Effector memory CD4-positive, alpha-beta T cell (primary cell): ENCODE results near the gene TMEM243.
A peak's percentile ranks its signal among the peaks of the same experiment; 100 is the strongest.
"Not testable (repeated sequence)": the region's sequence is repeated elsewhere in the genome, so short reads cannot be mapped to it uniquely, and the experiment has no call there.

Source experiments
- DNase-seq, 3 donors: peaks; one replicate each; pipeline ENCODE4 v3.0.0-alpha.2; 2020
- H3K27ac ChIP-seq: 2 replicates; pipeline ENCODE4 v1.7.0; 2013; ENCODE audit warnings: mild to moderate bottlenecking, low read length, moderate library complexity; ENCODE audit not compliant: insufficient read depth, poor library complexity, severe bottlenecking
- H3K27me3 ChIP-seq: replicated peaks from 2 replicates; pipeline ENCODE4 v1.7.0; 2013; ENCODE audit warnings: mild to moderate bottlenecking, low read length; ENCODE audit not compliant: insufficient read depth, control insufficient read depth, poor library complexity, severe bottlenecking
- H3K36me3 ChIP-seq: 2 replicates; pipeline ENCODE4 v1.7.0; 2013; ENCODE audit warnings: mild to moderate bottlenecking, low read length, moderate library complexity; ENCODE audit not compliant: control insufficient read depth, insufficient read depth
- H3K4me1 ChIP-seq: 2 replicates; pipeline ENCODE4 v1.7.0; 2013; ENCODE audit warnings: low read length, mild to moderate bottlenecking; ENCODE audit not compliant: control insufficient read depth, insufficient read depth, poor library complexity, severe bottlenecking
- H3K4me3 ChIP-seq: 2 replicates; pipeline ENCODE4 v1.7.0; 2013; ENCODE audit warnings: low read length, low read depth, mild to moderate bottlenecking; ENCODE audit not compliant: insufficient read depth, poor library complexity, severe bottlenecking
- H3K9me3 ChIP-seq: 2 replicates; pipeline ENCODE4 v1.7.0; 2013; ENCODE audit warnings: mild to moderate bottlenecking, low read length, moderate library complexity; ENCODE audit not compliant: control insufficient read depth

The TMEM243 gene

DNA sequence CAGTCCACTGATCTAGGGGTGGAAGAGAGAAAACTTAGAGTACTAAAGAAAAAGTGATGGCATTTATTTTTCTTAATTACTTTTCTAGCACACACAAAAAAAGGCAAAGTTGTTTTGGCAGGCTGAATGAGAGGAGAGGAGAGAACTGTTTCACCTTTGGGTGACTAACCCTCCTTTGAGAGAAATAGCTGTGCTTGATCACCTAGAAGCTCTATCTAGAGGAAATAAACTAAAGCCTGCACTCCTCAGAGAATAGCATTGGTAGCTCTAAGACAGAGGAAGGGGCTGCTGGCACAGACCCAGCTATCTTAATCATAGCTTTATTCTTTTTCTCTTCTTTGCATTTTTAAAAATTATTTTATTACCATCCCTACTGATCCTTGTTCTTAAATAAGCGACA is 6.3 kb downstream of the TMEM243 start:
- Histone ChIP-seq H3K4me1 (peaks cover 75% of the 10 kb centered on the region), H3K9me3 (no peaks in the 10 kb centered on the region), H3K27ac (no peak overlapping the region), H3K27me3 (no peaks in the 10 kb centered on the region), H3K36me3 (no peaks in the 10 kb centered on the region), H3K4me3 (peak overlapping the region; percentile 11)
- no peak for DNase-seq

DNA sequence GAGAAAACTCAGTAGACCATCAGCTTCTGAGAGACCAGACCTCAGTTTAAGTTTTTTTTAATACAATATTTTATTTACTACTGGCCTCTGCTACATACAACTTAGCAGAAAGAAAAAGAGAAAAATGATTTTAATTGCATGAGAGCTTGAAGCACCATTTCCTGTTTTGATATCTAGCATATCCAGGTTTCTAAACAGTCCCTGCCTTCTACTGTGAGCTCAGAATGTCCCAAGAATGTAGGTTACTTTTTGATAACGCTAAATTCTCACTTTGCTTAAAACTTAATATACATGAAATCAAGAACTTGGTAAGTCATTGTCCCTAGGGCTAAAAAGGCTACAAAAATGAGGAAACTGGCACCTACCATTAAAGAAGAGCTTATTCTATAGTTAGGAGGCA is 7.0 kb downstream of the TMEM243 start:
- Histone ChIP-seq H3K4me3 (peak overlapping the region; percentile 11), H3K27me3 (no peaks in the 10 kb centered on the region), H3K36me3 (no peaks in the 10 kb centered on the region), H3K4me1 (peaks cover 67% of the 10 kb centered on the region), H3K9me3 (no peaks in the 10 kb centered on the region), H3K27ac (peak overlapping the region; percentile 27)
- no peak for DNase-seq

DNA sequence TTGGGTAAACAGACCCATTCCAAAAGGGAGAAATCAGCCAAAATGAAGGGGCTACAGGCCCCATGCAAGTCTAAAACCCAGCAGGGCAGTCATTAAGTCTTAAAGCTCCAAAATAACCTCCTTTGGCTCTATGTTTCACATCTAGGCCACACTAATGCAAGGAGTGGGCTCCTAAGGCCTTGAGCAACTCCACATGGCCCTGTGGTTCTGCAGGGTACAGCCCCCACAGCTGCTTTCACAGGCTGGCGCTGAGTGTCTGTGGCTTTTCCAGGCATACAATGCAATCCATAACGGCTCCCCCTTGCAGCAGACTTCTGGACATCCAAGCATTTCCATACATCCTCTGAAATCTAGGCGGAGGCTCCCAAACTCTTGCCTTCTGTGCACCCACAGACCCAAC is 9.0 kb downstream of the TMEM243 start:
- Histone ChIP-seq H3K27ac (no peak overlapping the region), H3K4me1 (peaks cover 52% of the 10 kb centered on the region)

DNA sequence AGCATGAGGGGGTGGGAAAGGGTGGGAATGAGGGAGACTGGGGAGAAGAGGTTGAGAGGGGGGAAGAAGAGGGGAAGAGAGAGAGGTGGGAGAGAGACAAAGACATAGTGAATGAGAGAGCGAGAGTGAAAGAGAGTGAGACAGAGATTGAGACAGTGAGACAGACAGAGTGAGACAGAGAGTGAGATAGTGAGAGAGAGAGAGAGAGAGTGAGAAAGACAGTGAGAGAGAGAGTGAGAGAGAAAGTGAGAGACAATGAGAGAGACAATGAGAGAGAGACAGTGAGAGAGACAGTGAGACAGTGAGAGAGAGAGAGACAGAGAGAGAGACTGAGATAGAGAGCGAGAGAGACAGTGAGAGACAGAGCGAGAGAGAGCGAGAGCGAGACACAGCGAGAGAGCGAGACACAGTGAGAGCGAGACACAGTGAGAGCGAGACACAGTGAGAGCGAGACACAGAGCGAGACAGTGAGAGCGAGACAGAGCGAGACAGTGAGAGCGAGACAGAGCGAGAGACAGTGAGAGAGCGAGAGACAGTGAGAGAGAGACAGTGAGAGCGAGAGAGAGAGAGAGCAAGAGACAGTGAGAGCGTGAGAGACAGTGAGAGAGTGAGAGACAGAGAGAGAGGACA is 10.1 kb downstream of the TMEM243 start:
- Histone ChIP-seq H3K27ac (no peak overlapping the region), H3K27me3 (no peaks in the 10 kb centered on the region), H3K4me1 (peaks cover 43% of the 10 kb centered on the region), H3K9me3 (peaks cover 8% of the 10 kb centered on the region), H3K4me3 (no peak overlapping the region), H3K36me3 (peaks cover 12% of the 10 kb centered on the region)
- no peak for DNase-seq

More for the DNA sequence above, 9.0 kb downstream of the TMEM243 start:
- Histone ChIP-seq H3K4me3 (no peak overlapping the region), H3K36me3 (peaks cover 12% of the 10 kb centered on the region), H3K9me3 (no peaks in the 10 kb centered on the region), H3K27me3 (no peaks in the 10 kb centered on the region)
- no peak for DNase-seq

DNA sequence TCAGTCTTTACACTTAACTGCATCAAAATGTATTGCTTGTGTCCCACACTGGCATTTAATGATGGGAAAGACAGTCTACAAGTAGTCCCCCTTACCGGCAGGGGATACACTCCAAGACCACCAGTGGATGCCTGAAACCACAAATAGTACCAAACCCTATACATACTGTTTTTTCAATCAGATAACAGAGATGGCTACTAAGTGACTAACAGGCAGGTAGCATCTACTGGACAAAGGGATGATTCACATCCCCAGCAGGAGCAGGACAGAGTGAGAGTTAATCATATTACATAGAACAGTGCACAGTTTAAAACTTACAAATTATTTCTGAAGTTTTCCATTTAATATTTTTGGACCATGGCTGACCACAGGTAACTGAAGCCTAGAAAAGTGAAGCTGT is 13.2 kb downstream of the TMEM243 start:
- Histone ChIP-seq H3K9me3 (peaks cover 8% of the 10 kb centered on the region), H3K27ac (no peak overlapping the region), H3K36me3 (peaks cover 12% of the 10 kb centered on the region), H3K27me3 (no peaks in the 10 kb centered on the region), H3K4me1 (peaks cover 14% of the 10 kb centered on the region), H3K4me3 (no peak overlapping the region)
- DNase-seq = no peak

DNA sequence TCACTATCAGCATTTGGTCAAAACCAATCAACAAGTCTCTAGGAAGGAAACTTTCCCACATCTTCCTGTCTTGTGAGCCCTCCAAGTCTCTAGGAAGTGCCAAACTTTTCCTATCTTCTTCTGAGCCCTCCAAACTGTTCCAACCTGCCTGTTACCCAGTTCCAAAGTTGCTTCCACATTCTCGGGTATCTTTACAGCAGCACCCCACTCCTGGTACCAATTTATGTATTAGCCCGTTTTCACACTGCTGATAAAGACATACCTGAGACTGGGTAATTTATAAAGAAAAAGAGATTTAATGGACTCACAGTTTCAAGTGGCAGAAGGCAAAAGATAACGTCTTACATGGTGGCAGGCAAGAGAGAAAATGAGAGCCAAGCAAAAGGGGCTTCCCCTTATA is 13.8 kb downstream of the TMEM243 start:
- not testable (repeated sequence) for H3K4me1 ChIP-seq, H3K9me3 ChIP-seq, DNase-seq, H3K27ac ChIP-seq, H3K27me3 ChIP-seq, H3K4me3 ChIP-seq
- peaks cover 12% of the 10 kb centered on the region for H3K36me3 ChIP-seq

DNA sequence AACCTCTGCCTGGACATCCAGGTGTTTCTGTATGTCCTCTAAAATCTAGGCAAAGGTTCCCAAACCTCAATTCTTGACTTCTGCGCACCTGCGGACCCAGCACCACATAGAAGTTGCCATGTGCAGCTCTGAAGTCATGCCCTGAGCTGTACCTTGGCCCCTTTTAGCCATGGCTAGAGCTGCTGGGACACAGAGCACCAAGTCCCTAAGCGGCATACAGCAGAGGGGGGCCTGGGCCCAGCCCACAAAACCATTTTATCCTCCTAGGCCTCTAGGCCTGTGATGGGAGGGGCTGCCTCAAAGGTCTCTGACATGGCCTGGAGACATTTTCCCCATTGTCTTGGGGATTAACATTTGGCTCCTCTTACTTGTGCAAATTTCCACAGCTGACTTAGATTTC is 14.6 kb downstream of the TMEM243 start:
- H3K27me3 ChIP-seq = no peaks in the 10 kb centered on the region
- H3K4me3 ChIP-seq = no peak overlapping the region
- peaks cover 12% of the 10 kb centered on the region for H3K36me3 ChIP-seq
- H3K27ac ChIP-seq = no peak overlapping the region
- peaks cover 8% of the 10 kb centered on the region for H3K9me3 ChIP-seq
- DNase-seq = no peak
- H3K4me1 ChIP-seq = peaks cover 4% of the 10 kb centered on the region

DNA sequence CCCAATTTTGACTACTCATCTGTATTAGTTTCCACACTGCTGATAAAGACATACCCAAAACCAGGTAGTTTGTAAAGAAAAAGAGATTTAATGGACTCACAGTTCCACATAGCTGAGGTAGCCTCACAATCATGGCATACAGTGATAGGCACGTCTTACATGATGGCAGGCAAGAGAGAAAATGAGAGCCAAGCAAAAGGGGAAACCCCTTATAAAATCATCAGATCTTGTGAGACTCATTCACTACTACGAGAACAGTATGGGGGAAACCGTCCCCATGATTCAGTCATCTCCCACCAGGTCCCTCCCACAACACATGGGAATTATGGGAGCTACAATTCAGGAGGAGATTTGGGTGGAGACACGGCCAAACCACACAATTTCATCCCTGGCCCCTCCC is 15.6 kb downstream of the TMEM243 start:
- not testable (repeated sequence) for DNase-seq, H3K9me3 ChIP-seq, H3K4me1 ChIP-seq, H3K4me3 ChIP-seq, H3K27ac ChIP-seq, H3K27me3 ChIP-seq
- H3K36me3 ChIP-seq = peaks cover 12% of the 10 kb centered on the region

DNA sequence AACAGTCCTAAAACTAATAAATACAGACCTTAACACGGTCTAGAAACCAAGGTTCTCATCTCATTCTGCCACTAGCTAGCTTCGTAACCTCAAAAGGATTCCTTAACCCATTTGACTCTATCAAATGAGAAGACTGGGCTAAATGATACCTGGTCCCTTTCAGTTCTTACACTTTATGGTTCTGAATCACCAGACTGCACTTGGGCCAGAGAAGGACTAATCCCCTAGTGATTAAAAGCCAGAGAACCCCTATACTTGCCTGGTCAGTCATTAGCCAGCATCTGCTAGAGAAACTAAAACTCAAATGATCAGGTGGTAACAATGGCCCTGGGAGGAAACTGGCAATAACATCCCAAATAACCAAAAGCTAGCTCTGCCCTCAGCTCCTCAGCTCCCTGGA is 16.8 kb downstream of the TMEM243 start:
- no peak overlapping the region for H3K27ac ChIP-seq
- H3K9me3 ChIP-seq = peaks cover 8% of the 10 kb centered on the region
- H3K27me3 ChIP-seq = no peaks in the 10 kb centered on the region
- H3K4me3 ChIP-seq = no peak overlapping the region
- H3K36me3 ChIP-seq = peaks cover 12% of the 10 kb centered on the region
- H3K4me1 ChIP-seq = no peaks in the 10 kb centered on the region
- no peak for DNase-seq

DNA sequence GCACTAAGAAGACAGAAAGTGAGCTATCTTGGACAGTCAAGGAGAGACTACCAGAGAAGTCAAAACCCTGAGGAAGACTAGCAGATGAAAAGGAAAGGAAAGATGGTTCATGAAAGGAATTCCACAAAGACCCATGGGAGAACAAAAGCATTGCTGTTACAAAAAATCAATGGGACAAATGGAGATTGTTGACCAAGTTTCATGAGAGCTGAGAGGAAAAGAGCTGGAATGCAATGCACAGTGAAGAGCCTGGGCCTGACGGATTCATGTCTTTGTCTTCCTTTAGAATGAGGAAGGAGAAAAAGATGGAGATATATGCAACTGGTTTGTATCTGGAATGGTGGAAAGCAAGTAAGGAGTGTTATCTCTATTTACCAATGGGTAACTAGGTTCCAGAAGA is 17.3 kb downstream of the TMEM243 start:
- no peak for DNase-seq
- no peak overlapping the region for H3K4me3 ChIP-seq
- H3K9me3 ChIP-seq = peaks cover 8% of the 10 kb centered on the region
- no peaks in the 10 kb centered on the region for H3K4me1 ChIP-seq
- H3K36me3 ChIP-seq = peaks cover 14% of the 10 kb centered on the region
- H3K27me3 ChIP-seq = no peaks in the 10 kb centered on the region
- H3K27ac ChIP-seq = no peak overlapping the region
